ENCODE data around the gene CCDC152.
A peak's percentile ranks its signal among the peaks of the same experiment; 100 is the strongest.

The CCDC152 gene

GRCh38 chr5:42784132-42784531 lies 27.5 kb downstream of the CCDC152 start:
- DNase-seq = peak; percentile 15

GRCh38 chr5:42785756-42786155 lies 29.1 kb downstream of the CCDC152 start:
- DNase-seq = no peak

- no peak for DNase-seq
Measured at GRCh38 chr5:42787073-42787472, 30.5 kb downstream of the CCDC152 start.

- no peak for DNase-seq
Measured at GRCh38 chr5:42787845-42788244, 31.2 kb downstream of the CCDC152 start.

- DNase-seq = peak; percentile 34
Measured at GRCh38 chr5:42791151-42791550, 34.5 kb downstream of the CCDC152 start.

GRCh38 chr5:42798284-42799240 lies 41.9 kb downstream of the CCDC152 start:
- DNase-seq = no peak

GRCh38 chr5:42799241-42799608 lies 42.6 kb downstream of the CCDC152 start:
- DNase-seq = no peak

- DNase-seq = no peak
Measured at GRCh38 chr5:42799668-42800114, 43.1 kb downstream of the CCDC152 start.

- no peak for DNase-seq
Measured at GRCh38 chr5:42800748-42801330, 44.2 kb downstream of the CCDC152 start.

GRCh38 chr5:42801516-42802166 lies 45.0 kb downstream of the CCDC152 start:
- no peak for DNase-seq

GRCh38 chr5:42804717-42805339 lies 48.2 kb downstream of the CCDC152 start:
- no peak for DNase-seq

GRCh38 chr5:42806004-42806700 lies 49.5 kb downstream of the CCDC152 start:
- DNase-seq = no peak

GRCh38 chr5:42806701-42807262 lies 50.2 kb downstream of the CCDC152 start:
- DNase-seq = no peak

GRCh38 chr5:42807722-42808447 lies 51.3 kb downstream of the CCDC152 start:
- DNase-seq = no peak

- no peak for DNase-seq
Measured at GRCh38 chr5:42808888-42809611, 52.4 kb downstream of the CCDC152 start.

- DNase-seq = no peak
Measured at GRCh38 chr5:42810834-42811590, 54.4 kb downstream of the CCDC152 start.

GRCh38 chr5:42811591-42812446 lies 55.2 kb downstream of the CCDC152 start, which contains the start of gene SELENOP:
Gene SELENOP (minus strand): TSS chr5:42811892. CDS start chr5:42808353, 3,539 bp downstream.
- no peak for DNase-seq

GRCh38 chr5:42812620-42813019 lies 56.0 kb downstream of the CCDC152 start:
- DNase-seq = no peak

- DNase-seq = no peak
Measured at GRCh38 chr5:42813533-42813932, 56.9 kb downstream of the CCDC152 start.

Data from fibroblast of upper back skin (primary cell).